Measurements from ENCODE around the gene SLC52A1. TPM values are rescaled to one million over a fixed set of nuclear protein-coding genes. Genes with fewer than 3 reads are reported as not detected.
A peak's percentile ranks its signal among the peaks of the same experiment; 100 is the strongest.
"Not testable (repeated sequence)": the region's sequence is repeated elsewhere in the genome, so short reads cannot be mapped to it uniquely, and the experiment has no call there.

The SLC52A1 gene
- total RNA-seq, 1 donor from 2014 or later: 2.5 TPM

- peak; percentile 79 for DNase-seq (ENCODE audit: low spot score)
Measured at GRCh38 chr17:5031365-5032082, 3.7 kb downstream of the SLC52A1 start.

- DNase-seq (ENCODE audit: low spot score): not testable (repeated sequence)
Measured at GRCh38 chr17:5030168-5030567, 5.1 kb downstream of the SLC52A1 start.

GRCh38 chr17:5027916-5028315 lies 7.3 kb downstream of the SLC52A1 start:
- DNase-seq (ENCODE audit: low spot score): no peak

GRCh38 chr17:5027299-5027698 lies 7.9 kb downstream of the SLC52A1 start:
- DNase-seq (ENCODE audit: low spot score): no peak

GRCh38 chr17:5024604-5025003 lies 10.6 kb downstream of the SLC52A1 start:
- DNase-seq (ENCODE audit: low spot score): no peak

GRCh38 chr17:5023588-5024147 lies 11.6 kb downstream of the SLC52A1 start:
- no peak for DNase-seq (ENCODE audit: low spot score)

GRCh38 chr17:5022171-5022711 lies 13.0 kb downstream of the SLC52A1 start:
- DNase-seq (ENCODE audit: low spot score): no peak

- DNase-seq (ENCODE audit: low spot score): no peak
Measured at GRCh38 chr17:5020502-5021023, 14.7 kb downstream of the SLC52A1 start.

- DNase-seq (ENCODE audit: low spot score): no peak
Measured at GRCh38 chr17:5019475-5019956, 15.7 kb downstream of the SLC52A1 start.

GRCh38 chr17:5014357-5014756 lies 20.9 kb downstream of the SLC52A1 start:
- DNase-seq (ENCODE audit: low spot score): no peak

- no peak for DNase-seq (ENCODE audit: low spot score)
Measured at GRCh38 chr17:5011928-5012327, 23.3 kb downstream of the SLC52A1 start.

- no peak for DNase-seq (ENCODE audit: low spot score)
Measured at GRCh38 chr17:5003214-5003867, 31.9 kb downstream of the SLC52A1 start.

- no peak for DNase-seq (ENCODE audit: low spot score)
Measured at GRCh38 chr17:5002121-5002788, 33.0 kb downstream of the SLC52A1 start.

- peak; percentile 68 for DNase-seq (ENCODE audit: low spot score)
Measured at GRCh38 chr17:5000237-5000639, 35.0 kb downstream of the SLC52A1 start.

- DNase-seq (ENCODE audit: low spot score): no peak
Measured at GRCh38 chr17:4999430-5000093, 35.7 kb downstream of the SLC52A1 start.

- peak; percentile 61 for DNase-seq (ENCODE audit: low spot score)
Measured at GRCh38 chr17:4998732-4999429, 36.3 kb downstream of the SLC52A1 start.

GRCh38 chr17:4998027-4998731 lies 37.0 kb downstream of the SLC52A1 start:
- DNase-seq (ENCODE audit: low spot score): no peak

- DNase-seq (ENCODE audit: low spot score): peak; percentile 95
Measured at GRCh38 chr17:4997302-4998026, 37.8 kb downstream of the SLC52A1 start, which contains the start of the genes INCA1 and KIF1C. INCA1 (minus strand) TSS chr17:4997522; CDS start chr17:4994437, 3,085 bp downstream. KIF1C (plus strand) TSS chr17:4997950; CDS start chr17:5000247, 2,297 bp downstream.

- no peak for DNase-seq (ENCODE audit: low spot score)
Measured at GRCh38 chr17:4994081-4994595, 41.1 kb downstream of the SLC52A1 start.

Data from ureter (tissue), 1 donor.